WTC11 (cell line): ENCODE results near the gene IRF2. TPM values are rescaled to one million over a fixed set of nuclear protein-coding genes. Genes with fewer than 3 reads are reported as not detected.

Source experiments
- ATAC-seq: fragments of 200-7000 bp; cut with Tn5 transposase; 2 replicates; pipeline ENCODE4 v1.10.0; 2021; ENCODE audit warnings: mild to moderate bottlenecking, moderate library complexity
- CTCF ChIA-PET: fragments of 300-600 bp; sonication (Branson Sonifier 250); formaldehyde crosslinking; loops from one replicate; lab custom pipeline; 2021; ENCODE audit warnings: antibody characterized with exemption; lab: Charles Lee
- POLR2A ChIA-PET: fragments of 350-600 bp; sonication (Branson Sonifier 250); formaldehyde crosslinking; loops from one replicate; lab custom pipeline; 2021; ENCODE audit warnings: antibody characterized with exemption; lab: Charles Lee
- DNase-seq: peaks from one replicate; pipeline ENCODE4 v3.0.0; 2021; ENCODE audit warnings: low spot score
- H3K27ac Mint-ChIP-seq: 2 replicates; pipeline ENCODE4 v1.8.0; 2021; ENCODE audit warnings: mixed read lengths
- H3K27me3 Mint-ChIP-seq: 2 replicates; pipeline ENCODE4 v1.8.0; 2021; ENCODE audit warnings: low read depth, mild to moderate bottlenecking, moderate library complexity, mixed read lengths
- H3K36me3 Mint-ChIP-seq: 2 replicates; pipeline ENCODE4 v1.8.0; 2021; ENCODE audit warnings: mixed read lengths
- H3K4me1 Mint-ChIP-seq: 2 replicates; pipeline ENCODE4 v1.8.0; 2022; ENCODE audit warnings: mixed read lengths
- H3K4me3 Mint-ChIP-seq: 2 replicates; pipeline ENCODE4 v1.8.0; 2021; ENCODE audit warnings: mild to moderate bottlenecking, moderate library complexity, mixed read lengths
- H3K9me3 Mint-ChIP-seq: 2 replicates; pipeline ENCODE4 v1.8.0; 2021; ENCODE audit warnings: mixed read lengths
- AR ChIP-seq: fragments of 250-450 bp; sonication (Bioruptor Pico); IDR thresholded peaks from 2 replicates; pipeline ENCODE4 v1.9.0; 2021; ENCODE audit warnings: mild to moderate bottlenecking
- CREM ChIP-seq: sonication (generic); formaldehyde crosslinking; IDR thresholded peaks from 2 replicates; pipeline ENCODE4 v1.8.1; 2022; ENCODE audit warnings: mild to moderate bottlenecking, missing genetic modification reagents, moderate library complexity
- NFATC4 ChIP-seq: fragments of 250-450 bp; sonication (Bioruptor Pico); IDR thresholded peaks from 2 replicates; pipeline ENCODE4 v1.9.0; 2021; ENCODE audit warnings: mild to moderate bottlenecking
- NFE2L1 ChIP-seq: sonication (generic); formaldehyde crosslinking; IDR thresholded peaks from 2 replicates; pipeline ENCODE4 v1.8.1; 2023; ENCODE audit warnings: missing genetic modification reagents
- TEAD4 ChIP-seq: sonication (generic); formaldehyde crosslinking; IDR thresholded peaks from 2 replicates; pipeline ENCODE4 v1.8.0; 2022; ENCODE audit warnings: mild to moderate bottlenecking, missing genetic modification reagents
- ZNF121 ChIP-seq: sonication (generic); formaldehyde crosslinking; IDR thresholded peaks from 2 replicates; pipeline ENCODE4 v1.8.0; 2023; ENCODE audit warnings: missing genetic modification reagents
- total RNA-seq: library from RNA; stranded (reverse); gene quantifications from 3 replicates; pipeline ENCODE4 v1.2.3, GENCODE V29; 2021
- TF ChIP-seq, protein P1 (sequence below): sonication (generic); formaldehyde crosslinking; IDR thresholded peaks from 2 replicates; pipeline ENCODE4 v1.8.1; 2023; ENCODE audit warnings: mild to moderate bottlenecking, missing genetic modification reagents, moderate library complexity
- TF ChIP-seq, protein P2 (sequence below): fragments of 250-450 bp; sonication (Bioruptor Pico); IDR thresholded peaks from 2 replicates; pipeline ENCODE4 v1.8.0; 2021; ENCODE audit warnings: mild to moderate bottlenecking
- TF ChIP-seq, protein P3 (sequence below): sonication (generic); formaldehyde crosslinking; IDR thresholded peaks from 2 replicates; pipeline ENCODE4 v1.8.1; 2022; ENCODE audit warnings: missing genetic modification reagents, borderline replicate concordance
- TF ChIP-seq, protein P4 (sequence below): sonication (generic); formaldehyde crosslinking; IDR thresholded peaks from 2 replicates; pipeline ENCODE4 v1.8.1; 2023; ENCODE audit warnings: mild to moderate bottlenecking, moderate library complexity, missing genetic modification reagents
- TF ChIP-seq, protein P5 (sequence below): sonication (generic); formaldehyde crosslinking; IDR thresholded peaks from 2 replicates; pipeline ENCODE4 v1.8.1; 2022; ENCODE audit warnings: low read depth, missing genetic modification reagents, borderline replicate concordance

IRF2 gene
- total RNA-seq, 1 experiment from 2014 or later = 11.8 TPM

- peaks cover 21% of the 10 kb centered on the region for H3K9me3 Mint-ChIP-seq
- peaks cover 19% of the 10 kb centered on the region for H3K4me1 Mint-ChIP-seq
- no peak overlapping the region for H3K27ac Mint-ChIP-seq
- TF ChIP-seq NFE2L1 (CRISPR knock-in tag) (no peak), AR (CRISPR knock-in tag) (no peak), ZNF121 (CRISPR knock-in tag) (no peak), TEAD4 (CRISPR knock-in tag) (no peak)
- TF ChIP-seq, protein P1, sequence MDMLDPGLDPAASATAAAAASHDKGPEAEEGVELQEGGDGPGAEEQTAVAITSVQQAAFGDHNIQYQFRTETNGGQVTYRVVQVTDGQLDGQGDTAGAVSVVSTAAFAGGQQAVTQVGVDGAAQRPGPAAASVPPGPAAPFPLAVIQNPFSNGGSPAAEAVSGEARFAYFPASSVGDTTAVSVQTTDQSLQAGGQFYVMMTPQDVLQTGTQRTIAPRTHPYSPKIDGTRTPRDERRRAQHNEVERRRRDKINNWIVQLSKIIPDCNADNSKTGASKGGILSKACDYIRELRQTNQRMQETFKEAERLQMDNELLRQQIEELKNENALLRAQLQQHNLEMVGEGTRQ (CRISPR knock-in tag) = no peak
- TF ChIP-seq, protein P2, sequence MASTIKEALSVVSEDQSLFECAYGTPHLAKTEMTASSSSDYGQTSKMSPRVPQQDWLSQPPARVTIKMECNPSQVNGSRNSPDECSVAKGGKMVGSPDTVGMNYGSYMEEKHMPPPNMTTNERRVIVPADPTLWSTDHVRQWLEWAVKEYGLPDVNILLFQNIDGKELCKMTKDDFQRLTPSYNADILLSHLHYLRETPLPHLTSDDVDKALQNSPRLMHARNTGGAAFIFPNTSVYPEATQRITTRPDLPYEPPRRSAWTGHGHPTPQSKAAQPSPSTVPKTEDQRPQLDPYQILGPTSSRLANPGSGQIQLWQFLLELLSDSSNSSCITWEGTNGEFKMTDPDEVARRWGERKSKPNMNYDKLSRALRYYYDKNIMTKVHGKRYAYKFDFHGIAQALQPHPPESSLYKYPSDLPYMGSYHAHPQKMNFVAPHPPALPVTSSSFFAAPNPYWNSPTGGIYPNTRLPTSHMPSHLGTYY (CRISPR knock-in tag) = no peak
- TF ChIP-seq, protein P3, sequence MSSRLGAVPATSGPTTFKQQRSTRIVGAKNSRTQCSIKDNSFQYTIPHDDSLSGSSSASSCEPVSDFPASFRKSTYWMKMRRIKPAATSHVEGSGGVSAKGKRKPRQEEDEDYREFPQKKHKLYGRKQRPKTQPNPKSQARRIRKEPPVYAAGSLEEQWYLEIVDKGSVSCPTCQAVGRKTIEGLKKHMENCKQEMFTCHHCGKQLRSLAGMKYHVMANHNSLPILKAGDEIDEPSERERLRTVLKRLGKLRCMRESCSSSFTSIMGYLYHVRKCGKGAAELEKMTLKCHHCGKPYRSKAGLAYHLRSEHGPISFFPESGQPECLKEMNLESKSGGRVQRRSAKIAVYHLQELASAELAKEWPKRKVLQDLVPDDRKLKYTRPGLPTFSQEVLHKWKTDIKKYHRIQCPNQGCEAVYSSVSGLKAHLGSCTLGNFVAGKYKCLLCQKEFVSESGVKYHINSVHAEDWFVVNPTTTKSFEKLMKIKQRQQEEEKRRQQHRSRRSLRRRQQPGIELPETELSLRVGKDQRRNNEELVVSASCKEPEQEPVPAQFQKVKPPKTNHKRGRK (CRISPR knock-in tag) = no peak
- DNase-seq (no peak), ATAC-seq (no peak)
- H3K27me3 Mint-ChIP-seq = peaks cover 3% of the 10 kb centered on the region; the same call in 1 of the 2 replicates
- ChIA-PET CTCF (no interaction called here), POLR2A (no interaction called here)
- no peak overlapping the region for H3K4me3 Mint-ChIP-seq
- peaks cover 8% of the 10 kb centered on the region; the same call in 1 of the 2 replicates for H3K36me3 Mint-ChIP-seq
Measured at GRCh38 chr4:184352891-184353290, 121.5 kb downstream of the IRF2 start.

GRCh38 chr4:184351560-184352451, 122.5 kb downstream of the IRF2 start:
- POLR2A ChIA-PET = interaction anchor here (0.5 to 0.7 kb wide), 2 partner anchors 59 to 104 kb away, joined by 3 read pairs; no protein-coding TSS in a partner anchor
- Mint-ChIP-seq H3K4me3 (no peak overlapping the region), H3K27me3 (peaks cover 3% of the 10 kb centered on the region; the same call in 1 of the 2 replicates), H3K4me1 (peaks cover 30% of the 10 kb centered on the region), H3K36me3 (0 out of 2 replicates have a peak, but pooled peaks cover 4% of the 10 kb centered on the region), H3K27ac (no peak overlapping the region), H3K9me3 (peaks cover 16% of the 10 kb centered on the region)
- no peak for ATAC-seq
- TF ChIP-seq, protein P4, sequence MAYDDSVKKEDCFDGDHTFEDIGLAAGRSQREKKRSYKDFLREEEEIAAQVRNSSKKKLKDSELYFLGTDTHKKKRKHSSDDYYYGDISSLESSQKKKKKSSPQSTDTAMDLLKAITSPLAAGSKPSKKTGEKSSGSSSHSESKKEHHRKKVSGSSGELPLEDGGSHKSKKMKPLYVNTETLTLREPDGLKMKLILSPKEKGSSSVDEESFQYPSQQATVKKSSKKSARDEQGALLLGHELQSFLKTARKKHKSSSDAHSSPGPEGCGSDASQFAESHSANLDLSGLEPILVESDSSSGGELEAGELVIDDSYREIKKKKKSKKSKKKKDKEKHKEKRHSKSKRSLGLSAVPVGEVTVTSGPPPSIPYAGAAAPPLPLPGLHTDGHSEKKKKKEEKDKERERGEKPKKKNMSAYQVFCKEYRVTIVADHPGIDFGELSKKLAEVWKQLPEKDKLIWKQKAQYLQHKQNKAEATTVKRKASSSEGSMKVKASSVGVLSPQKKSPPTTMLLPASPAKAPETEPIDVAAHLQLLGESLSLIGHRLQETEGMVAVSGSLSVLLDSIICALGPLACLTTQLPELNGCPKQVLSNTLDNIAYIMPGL (CRISPR knock-in tag) = no peak
- TF ChIP-seq, protein P5, sequence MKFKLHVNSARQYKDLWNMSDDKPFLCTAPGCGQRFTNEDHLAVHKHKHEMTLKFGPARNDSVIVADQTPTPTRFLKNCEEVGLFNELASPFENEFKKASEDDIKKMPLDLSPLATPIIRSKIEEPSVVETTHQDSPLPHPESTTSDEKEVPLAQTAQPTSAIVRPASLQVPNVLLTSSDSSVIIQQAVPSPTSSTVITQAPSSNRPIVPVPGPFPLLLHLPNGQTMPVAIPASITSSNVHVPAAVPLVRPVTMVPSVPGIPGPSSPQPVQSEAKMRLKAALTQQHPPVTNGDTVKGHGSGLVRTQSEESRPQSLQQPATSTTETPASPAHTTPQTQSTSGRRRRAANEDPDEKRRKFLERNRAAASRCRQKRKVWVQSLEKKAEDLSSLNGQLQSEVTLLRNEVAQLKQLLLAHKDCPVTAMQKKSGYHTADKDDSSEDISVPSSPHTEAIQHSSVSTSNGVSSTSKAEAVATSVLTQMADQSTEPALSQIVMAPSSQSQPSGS (CRISPR knock-in tag) = no peak
- TF ChIP-seq NFATC4 (CRISPR knock-in tag) (no peak), CREM (CRISPR knock-in tag) (no peak)
- TF ChIP-seq, protein P1 (CRISPR knock-in tag) = no peak
- CTCF ChIA-PET = no interaction called here
- DNase-seq = no peak
